Stimulated activated CD4-positive, alpha-beta T cell treated with anti-CD3 and anti-CD28 coated beads, Interleukin-15, amount 100 ng/mL, for 48 hours (primary cell): ENCODE measurements around the gene MAMLD1.
A peak's percentile ranks its signal among the peaks of the same experiment; 100 is the strongest.

Source experiments
- DNase-seq, 2 donors: peaks; one replicate each; pipeline ENCODE4 v3.0.0-alpha.2; 2020; ENCODE audit warnings: low read depth in 2 of 2

MAMLD1 gene

DNA sequence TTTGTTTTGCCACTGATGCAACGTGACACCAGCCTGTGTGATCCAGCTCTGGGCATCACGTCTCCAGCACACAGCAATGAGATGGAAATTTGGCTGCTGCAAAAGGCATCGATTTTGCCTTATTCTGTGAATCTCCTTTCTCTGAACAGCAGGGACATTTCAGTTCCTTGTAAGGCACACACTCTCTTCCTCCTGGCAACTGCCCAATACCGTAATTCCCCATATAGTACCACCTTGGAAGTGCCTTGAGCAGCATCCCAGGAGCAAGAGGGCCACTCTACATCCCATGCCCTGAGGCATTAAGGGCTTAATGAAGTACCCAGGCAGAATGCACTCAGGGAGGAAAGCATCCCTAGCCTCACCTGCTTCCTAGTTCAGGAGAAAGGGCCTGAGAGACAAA, 10.5 kb upstream of the MAMLD1 start:
- DNase-seq, result no peak

GRCh38 chrX:150355913-150356312, 7.2 kb upstream of the MAMLD1 start:
- DNase-seq, result no peak

DNA sequence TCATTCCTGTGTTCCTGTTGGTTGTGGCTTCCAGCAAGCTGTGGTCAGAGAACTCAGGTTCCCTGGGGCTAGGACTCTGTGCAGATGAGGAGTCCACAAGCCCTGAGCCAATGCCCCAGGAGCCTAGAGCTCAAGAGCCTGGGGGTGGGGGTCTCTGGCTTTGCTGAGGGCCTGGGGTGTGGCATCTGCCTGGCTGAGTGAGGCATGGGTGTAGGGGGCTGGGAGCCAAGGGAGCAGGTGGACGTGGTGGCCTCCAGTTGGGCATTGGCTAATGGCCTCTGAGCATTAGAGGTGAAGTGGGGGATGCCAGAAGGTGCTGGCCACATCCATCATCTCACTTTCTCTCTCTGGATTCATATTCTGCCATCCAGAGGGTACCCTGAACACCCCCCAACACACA, 5.3 kb upstream of the MAMLD1 start:
- DNase-seq, result no peak

- DNase-seq, result no peak
These were observed 4.5 kb upstream of the MAMLD1 start for GRCh38 chrX:150358651-150359050.

- no peak for DNase-seq
These were observed 2.8 kb upstream of the MAMLD1 start for GRCh38 chrX:150360331-150360730.

- DNase-seq, result no peak
These were observed 1.9 kb upstream of the MAMLD1 start for GRCh38 chrX:150361070-150361776.

DNA sequence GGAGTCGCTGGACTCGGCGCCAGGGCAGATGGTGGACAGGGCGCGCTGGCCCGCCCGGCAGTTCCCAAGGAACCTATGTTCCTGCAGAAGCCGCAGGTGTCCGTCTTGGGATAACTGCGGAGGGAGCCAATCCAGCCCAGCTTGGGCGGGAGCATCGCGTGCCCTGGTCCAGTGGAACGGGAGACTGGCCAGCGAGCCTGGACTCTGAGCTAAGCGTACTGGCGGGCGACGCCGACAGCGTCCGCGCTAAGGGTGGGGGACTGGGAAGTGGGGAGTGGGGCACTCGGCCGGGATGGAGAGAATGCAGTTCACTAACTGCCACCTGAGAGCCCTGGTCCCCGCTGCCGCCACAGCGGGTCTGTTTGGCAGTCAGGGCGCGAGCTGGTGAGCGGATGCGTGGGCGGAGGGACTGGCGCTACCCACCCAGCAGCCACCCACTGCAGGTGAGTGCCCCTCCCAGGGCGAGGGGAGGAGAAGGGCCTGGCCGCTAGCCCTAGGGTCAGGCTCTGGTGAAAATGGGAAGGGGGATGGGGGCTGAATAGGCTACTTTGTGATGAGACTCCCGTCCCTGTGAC, 1.3 kb upstream of the MAMLD1 start:
- no peak for DNase-seq

DNA sequence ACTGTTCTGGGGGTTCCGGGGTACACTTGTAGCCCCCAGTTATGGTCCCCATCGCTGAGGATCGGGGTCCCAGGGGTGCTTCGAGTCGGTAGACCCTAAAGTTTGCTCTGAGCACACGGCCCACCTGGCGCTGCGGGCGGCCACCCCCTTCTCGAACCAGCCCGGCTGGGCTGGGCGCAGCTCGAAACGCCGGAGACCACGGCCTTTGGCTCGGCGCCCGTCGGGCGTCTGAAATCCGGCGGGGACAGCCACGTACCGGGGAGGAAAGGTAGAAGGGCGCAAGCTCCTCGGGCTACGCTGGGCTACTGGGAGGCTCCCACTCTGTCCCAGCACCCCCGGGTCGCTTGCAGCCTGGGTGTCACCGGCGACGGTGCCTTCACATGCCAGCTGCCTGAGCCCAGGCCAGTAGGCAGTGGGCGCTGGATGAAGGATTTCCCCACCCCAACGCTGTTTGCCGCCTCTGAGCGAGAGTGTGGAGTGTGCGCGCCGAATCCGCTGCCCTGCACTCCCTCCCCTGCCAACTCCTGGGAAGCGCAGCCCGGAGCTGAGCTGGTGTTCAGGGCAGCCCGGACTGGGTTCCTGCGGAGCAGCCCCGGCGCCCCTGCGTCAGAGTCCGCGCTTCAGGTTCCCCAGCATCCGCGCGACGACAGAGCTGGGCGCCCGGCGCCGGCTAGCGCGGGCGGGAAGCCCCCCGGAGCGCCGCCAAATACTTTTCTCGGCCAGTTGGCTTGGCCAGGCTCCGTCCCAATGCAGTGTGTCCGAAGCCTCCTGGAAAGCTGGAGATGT, 637 bp downstream of the MAMLD1 start:
- DNase-seq, result no peak

- DNase-seq, result no peak
These were observed 1.4 kb downstream of the MAMLD1 start for GRCh38 chrX:150364347-150365050.

- DNase-seq, result peak in 1 of 2 donors; percentile 45
These were observed 2.2 kb downstream of the MAMLD1 start for GRCh38 chrX:150365051-150365989.

DNA sequence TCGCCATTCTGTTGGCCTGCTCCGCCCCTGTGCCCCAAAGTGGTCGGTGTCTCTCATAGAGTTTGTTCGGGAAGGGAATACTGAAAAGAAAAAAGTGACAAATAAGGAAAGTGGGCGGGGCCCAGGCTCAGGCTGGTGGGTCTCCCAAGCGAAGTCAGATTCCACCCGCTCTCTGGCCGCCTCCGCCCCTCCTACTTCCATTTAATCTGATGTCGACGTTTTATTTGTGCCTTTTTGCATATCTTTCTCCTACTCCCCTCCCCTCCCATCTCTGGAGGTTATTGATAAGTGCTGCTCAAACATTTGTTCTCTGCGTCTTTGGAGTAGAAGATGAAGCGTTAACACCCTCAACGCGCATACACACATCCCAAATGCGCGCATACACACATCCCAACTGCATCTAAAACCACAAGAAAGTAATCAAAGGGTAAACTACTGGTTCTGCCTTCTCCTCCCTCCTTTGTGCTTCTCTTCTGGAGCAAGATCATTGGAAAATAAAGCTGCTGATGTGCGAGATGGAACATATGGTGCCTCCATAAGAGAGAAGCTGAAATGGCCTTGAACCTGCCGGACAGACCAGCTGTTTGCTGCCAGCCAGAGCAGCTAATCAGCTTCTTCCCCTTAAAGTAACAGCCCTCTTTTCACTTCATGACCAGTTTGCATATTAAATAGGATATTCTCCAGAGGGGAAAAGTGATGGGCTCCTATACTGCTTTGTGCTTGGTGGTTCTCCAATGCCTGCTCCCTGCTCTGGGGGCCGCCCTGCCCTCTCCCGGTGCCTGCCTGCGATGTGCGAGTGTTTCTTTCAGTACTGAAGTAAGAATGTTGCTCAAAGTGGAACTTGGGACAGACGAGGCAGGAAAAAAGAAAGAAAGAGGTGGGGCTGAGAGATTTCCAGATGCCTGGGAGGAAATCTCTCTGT, 3.1 kb downstream of the MAMLD1 start:
- DNase-seq, result no peak

GRCh38 chrX:150366951-150367545, 3.9 kb downstream of the MAMLD1 start:
- DNase-seq, result no peak

- DNase-seq, result no peak
These were observed 7.6 kb downstream of the MAMLD1 start for GRCh38 chrX:150370589-150371312.

DNA sequence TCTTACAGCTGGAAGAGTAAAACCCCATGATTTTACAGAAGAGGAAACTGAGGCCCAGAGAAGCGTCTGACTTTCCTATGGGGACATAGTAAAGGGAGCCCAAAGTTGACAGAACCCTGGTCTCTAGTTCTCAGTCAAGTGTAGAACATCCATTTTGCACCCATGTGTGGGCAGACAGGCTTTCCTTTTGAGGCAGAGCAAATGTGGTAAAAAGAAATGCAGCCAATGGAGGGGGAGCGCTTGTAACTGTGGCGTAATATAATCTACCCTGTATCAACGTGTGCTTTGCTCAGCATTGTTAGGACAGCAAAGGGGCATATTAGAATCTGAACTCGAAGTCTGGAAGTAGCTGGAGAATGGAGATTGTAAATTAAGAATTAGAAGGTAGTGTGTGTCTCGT, 8.8 kb downstream of the MAMLD1 start:
- no peak for DNase-seq

GRCh38 chrX:150372280-150372679, 9.2 kb downstream of the MAMLD1 start:
- DNase-seq, result no peak

GRCh38 chrX:150372756-150373155, 9.6 kb downstream of the MAMLD1 start:
- no peak for DNase-seq

- no peak for DNase-seq
These were observed 12.2 kb downstream of the MAMLD1 start for GRCh38 chrX:150375243-150375770.

GRCh38 chrX:150377005-150377404, 13.9 kb downstream of the MAMLD1 start:
- DNase-seq, result no peak

DNA sequence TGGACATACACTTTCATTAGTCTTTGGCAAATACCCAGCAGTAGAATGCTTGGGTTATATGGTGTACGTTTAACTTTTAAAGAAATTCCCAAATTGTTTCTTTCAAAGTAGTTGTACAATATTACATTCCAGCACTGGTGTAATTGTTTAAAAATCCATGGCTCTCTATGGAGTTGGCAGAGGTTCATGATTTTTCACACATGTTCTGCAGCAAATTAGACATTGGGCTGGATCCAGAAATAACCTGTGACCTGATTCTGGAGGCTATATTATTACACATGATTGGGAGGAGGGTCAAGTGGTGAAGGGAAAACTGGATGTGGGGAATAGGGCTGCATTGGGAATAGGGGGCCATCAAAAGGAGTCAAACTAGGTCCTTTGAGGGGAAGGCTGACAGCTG, 41.9 kb downstream of the MAMLD1 start:
- DNase-seq, result no peak
